Panc1 (cell line): ENCODE results near the gene FUCA2.

Experiments used
- CTCF ChIP-seq: fragments of 450-650 bp; IDR thresholded peaks from 2 replicates; pipeline ENCODE4 v1.5.1; 2017; ENCODE audit warnings: mild to moderate bottlenecking
- POLR2AphosphoS5 ChIP-seq: IDR thresholded peaks from 2 replicates; pipeline ENCODE4 v1.6.1; 2012; ENCODE audit warnings: mild to moderate bottlenecking, low read depth, low read length, moderate library complexity
- SIN3A ChIP-seq: IDR thresholded peaks from 2 replicates; pipeline ENCODE4 v1.6.1; 2012; ENCODE audit warnings: low read depth, mild to moderate bottlenecking, low read length, moderate library complexity, borderline replicate concordance; ENCODE audit not compliant: insufficient read depth
- TF ChIP-seq, protein P1 (sequence below), 2 experiments: IDR thresholded peaks; 2 replicates each; pipeline ENCODE4 v1.6.1; 2011 to 2012; ENCODE audit warnings: low read depth in 2 of 2, control low read depth in 1 of 2, low read length in 1 of 2, mild to moderate bottlenecking in 1 of 2, moderate library complexity in 1 of 2; ENCODE audit not compliant: insufficient read depth in 1 of 2

DNA sequence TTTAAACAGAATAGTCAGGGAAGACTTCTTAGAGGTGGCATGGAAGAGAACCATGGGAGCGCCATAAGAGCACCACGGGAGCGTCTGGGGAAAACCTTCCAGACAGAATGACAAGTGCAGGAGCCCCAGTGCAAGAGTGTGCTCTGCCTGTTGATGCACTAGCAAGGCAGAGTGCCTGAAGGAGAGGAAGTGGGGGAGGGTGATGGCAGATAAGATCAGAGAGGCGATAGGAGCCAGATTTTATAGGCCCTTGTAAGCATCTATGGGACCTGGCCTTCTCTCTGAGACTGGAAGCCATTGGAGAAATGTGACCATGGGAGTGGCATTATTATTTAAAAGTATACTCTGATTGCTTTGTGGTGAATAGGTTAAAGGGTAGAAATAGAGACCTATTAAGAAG is 13.1 kb downstream of the FUCA2 start:
- TF ChIP-seq, protein P1, sequence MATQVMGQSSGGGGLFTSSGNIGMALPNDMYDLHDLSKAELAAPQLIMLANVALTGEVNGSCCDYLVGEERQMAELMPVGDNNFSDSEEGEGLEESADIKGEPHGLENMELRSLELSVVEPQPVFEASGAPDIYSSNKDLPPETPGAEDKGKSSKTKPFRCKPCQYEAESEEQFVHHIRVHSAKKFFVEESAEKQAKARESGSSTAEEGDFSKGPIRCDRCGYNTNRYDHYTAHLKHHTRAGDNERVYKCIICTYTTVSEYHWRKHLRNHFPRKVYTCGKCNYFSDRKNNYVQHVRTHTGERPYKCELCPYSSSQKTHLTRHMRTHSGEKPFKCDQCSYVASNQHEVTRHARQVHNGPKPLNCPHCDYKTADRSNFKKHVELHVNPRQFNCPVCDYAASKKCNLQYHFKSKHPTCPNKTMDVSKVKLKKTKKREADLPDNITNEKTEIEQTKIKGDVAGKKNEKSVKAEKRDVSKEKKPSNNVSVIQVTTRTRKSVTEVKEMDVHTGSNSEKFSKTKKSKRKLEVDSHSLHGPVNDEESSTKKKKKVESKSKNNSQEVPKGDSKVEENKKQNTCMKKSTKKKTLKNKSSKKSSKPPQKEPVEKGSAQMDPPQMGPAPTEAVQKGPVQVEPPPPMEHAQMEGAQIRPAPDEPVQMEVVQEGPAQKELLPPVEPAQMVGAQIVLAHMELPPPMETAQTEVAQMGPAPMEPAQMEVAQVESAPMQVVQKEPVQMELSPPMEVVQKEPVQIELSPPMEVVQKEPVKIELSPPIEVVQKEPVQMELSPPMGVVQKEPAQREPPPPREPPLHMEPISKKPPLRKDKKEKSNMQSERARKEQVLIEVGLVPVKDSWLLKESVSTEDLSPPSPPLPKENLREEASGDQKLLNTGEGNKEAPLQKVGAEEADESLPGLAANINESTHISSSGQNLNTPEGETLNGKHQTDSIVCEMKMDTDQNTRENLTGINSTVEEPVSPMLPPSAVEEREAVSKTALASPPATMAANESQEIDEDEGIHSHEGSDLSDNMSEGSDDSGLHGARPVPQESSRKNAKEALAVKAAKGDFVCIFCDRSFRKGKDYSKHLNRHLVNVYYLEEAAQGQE (IDR thresholded peaks at IDR 0.05; ENCODE audit: insufficient read depth in 1 of 2, low read depth in 2 of 2, low read length in 1 of 2), result no peak
- TF ChIP-seq CTCF, result no peak
- TF ChIP-seq SIN3A, result no peak
- TF ChIP-seq POLR2AphosphoS5, result no peak
